ENCODE results near the gene WDR33.
"Not testable (repeated sequence)": the region's sequence is repeated elsewhere in the genome, so short reads cannot be mapped to it uniquely, and the experiment has no call there.

Gene WDR33

GRCh38 chr2:127810619-127811396 is at the start of gene WDR33:
TSS of gene WDR33 (minus strand) at chr2:127811171. CDS start at chr2:127770981, 40,190 bp downstream.
- peak; percentile 88 for DNase-seq

GRCh38 chr2:127860130-127860529 is 49.2 kb upstream of the WDR33 start:
- DNase-seq = no peak

GRCh38 chr2:127859712-127860085 is 48.7 kb upstream of the WDR33 start:
- no peak for DNase-seq

GRCh38 chr2:127857265-127857808 is 46.4 kb upstream of the WDR33 start:
- no peak for DNase-seq

DNA sequence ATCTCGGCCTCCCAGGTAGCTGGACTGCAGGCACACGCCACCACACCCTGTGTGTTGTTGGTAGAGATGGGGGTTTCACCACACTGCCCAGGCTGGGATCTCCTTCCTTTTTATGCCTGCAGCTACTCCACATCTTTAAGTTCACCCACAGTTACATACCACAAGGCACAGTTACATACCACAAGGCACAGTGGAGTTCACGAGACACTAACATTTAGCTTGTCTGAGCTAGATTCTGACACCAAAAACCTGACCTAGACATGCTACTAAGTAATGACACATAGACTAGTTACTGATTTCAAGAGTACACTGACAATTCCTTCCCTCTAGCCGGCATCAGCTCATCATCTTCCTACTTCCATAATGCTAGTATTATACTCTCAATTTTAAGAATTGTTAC is 42.7 kb upstream of the WDR33 start:
- DNase-seq = no peak

DNA sequence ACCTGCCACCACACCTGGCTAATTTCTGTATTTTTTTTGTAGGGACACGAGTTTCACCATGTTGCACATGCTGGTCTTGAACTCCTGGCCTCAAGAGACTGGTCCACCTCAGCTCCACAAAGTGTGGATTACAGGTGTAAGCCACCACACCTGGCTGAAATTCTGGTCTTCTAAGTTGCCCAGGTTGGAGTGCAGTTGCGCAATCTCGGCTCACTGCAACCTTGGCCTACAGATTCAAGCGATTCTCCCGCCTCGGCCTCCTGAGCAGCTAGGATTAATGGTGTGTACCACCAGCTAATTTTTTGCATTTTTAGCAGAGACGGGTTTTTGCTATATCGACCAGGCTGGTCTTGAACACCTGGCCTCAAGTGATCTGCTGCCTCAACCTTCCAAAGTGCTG is 41.4 kb upstream of the WDR33 start:
- DNase-seq = no peak

DNA sequence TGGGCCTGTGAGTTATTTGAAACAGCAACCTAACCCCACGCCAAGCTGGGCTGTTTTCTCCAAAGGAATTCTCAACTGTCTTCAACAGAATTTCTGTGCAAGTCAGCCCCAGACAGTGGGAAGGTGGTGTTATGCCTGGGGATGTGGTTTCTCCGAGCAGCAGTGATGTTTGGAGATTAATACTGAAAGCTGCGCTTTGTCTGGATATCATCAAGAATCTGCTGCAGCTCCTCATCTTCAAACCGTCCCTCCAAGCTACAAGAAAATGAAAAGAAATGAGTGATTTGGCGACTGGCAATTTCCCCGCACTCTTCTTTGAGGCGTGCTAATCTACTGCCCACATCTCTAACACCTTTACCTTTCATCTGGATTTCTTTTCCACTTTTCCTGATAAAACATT is 37.0 kb upstream of the WDR33 start:
- DNase-seq = no peak

GRCh38 chr2:127844973-127845372 is 34.0 kb upstream of the WDR33 start:
- no peak for DNase-seq

GRCh38 chr2:127843677-127844076 is 32.7 kb upstream of the WDR33 start:
- no peak for DNase-seq

- no peak for DNase-seq
Measured at GRCh38 chr2:127841466-127842178, 30.7 kb upstream of the WDR33 start.

GRCh38 chr2:127840893-127841292 is 29.9 kb upstream of the WDR33 start:
- DNase-seq = no peak

- DNase-seq = no peak
Measured at GRCh38 chr2:127834951-127835350, 24.0 kb upstream of the WDR33 start.

- DNase-seq = no peak
Measured at GRCh38 chr2:127829845-127830246, 18.9 kb upstream of the WDR33 start.

DNA sequence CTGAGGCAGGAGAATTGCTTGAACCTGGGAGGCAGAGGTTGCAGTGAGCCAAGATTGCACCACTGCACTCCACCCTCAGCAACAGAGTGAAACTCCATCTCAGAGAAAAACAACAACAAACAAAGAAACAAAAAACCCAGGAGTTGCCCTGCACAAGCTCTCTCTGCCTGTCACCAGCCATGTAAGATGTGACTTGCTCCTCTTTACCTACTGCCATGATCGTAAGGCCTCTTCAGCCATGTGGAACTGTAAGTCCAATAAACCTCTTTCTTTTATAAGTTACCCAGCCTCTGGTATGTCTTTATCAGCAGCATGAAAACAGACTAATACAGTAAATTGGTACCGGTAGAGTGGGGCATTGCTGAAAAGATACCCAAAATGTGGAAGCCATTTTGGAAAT is 15.7 kb upstream of the WDR33 start:
- DNase-seq = not testable (repeated sequence)

DNA sequence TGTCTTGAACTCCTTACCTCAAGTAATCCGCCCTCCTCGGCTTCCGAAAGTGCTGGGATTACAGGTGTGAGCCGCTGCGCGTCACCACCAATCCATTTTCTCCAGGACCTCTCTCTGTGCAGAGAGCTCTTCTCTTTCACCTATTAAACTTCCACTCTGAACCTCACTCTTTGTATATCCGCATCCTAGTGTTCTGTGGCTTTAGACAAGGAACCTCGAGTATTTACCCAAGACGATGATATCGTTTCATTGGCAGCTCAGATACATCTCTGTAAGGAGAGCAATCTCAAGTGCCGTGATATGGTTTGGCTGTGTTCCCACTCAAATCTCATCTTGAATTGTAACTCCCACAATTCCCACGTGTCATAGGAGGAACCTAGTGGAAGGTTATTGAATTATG is 15.1 kb upstream of the WDR33 start:
- DNase-seq = no peak

- DNase-seq = no peak
Measured at GRCh38 chr2:127820080-127820668, 9.2 kb upstream of the WDR33 start.

- DNase-seq = no peak
Measured at GRCh38 chr2:127818794-127819425, 7.9 kb upstream of the WDR33 start.

DNA sequence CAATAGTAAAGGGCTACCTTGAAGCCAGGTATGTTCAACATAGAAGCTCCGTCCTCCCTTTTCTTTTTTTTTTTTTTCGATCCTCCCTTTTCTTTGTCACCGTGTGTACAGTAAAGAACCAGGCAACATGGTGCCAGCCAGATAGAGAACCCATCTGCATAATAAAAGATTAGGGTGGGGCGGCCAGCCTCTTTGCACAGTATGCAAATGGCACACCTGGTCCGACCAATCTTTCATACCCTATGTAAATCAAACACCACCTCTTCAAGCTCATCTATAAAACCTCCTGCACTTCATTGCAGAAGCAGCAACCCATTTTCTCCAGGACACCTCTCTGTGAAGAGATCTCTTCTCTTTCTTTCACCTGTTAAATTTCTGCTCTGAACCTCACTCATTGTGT is 7.3 kb upstream of the WDR33 start:
- no peak for DNase-seq

GRCh38 chr2:127814677-127815076 is 3.7 kb upstream of the WDR33 start:
- no peak for DNase-seq

GRCh38 chr2:127812441-127812840 is 1.5 kb upstream of the WDR33 start:
- not testable (repeated sequence) for DNase-seq

DNA sequence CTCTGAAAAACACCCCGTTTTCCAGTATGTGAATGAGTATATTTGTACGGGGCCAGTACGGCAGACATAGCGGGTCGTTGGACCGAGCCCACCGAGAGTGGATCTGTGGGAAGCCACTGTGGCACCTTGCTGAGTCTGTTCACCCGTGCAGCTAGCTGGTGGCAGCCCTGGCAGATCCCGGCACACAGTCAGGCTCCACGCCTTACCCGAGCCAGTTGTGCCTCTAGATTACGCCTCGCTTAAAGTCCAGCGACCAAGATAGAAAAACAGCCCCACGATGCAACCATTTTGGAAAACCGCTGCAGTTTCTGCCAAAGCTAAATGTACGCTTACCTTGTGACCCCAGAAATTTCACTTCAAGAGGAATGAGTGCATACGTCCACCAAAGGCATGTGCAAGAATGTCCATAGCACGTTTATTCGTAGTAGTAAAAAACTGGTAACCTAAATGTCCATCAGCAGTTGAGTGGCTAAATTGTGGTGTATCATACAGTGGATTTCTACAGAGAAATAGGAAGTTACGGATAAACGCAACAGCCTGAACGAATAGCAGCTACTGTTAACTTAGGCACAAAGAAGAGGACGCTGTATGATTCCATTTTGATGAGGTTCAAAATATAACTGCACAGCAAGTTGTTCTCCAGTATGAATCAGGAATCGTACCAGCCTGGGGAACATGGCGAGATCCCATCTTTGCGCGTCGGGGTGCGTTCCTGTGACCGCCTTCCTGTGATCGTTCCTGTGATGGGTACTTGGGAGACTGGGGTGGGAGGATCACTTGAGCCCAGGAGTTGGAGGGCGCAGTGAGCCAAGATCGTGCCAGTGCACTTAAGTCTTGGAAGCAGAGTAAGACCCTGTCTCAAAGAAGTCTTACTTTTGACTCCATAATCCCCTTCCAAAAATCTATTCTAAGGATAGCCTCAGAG is 688 bp upstream of the WDR33 start:
- no peak for DNase-seq

DNA sequence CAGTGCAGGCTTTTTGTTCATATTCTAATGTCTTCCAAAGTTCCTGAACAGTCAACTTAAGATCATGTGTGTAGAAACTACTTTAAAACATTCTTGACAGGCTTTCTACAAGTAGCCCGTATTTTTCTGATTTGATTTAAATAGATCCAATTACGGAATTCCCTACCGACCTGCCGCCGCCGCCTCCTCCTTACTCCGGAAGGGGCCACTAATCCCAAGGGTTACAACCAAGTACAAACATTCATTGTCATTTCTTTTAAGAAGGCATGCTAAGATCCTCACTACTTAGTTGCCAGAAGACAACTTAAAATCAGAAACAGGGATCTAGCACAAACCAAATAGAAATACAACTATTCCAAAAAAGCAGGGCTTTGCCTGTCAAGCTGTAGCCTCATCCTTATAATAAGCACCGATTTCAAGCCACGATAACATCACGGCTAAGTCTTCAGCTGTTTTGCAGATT is 784 bp downstream of the WDR33 start:
- DNase-seq = no peak

Measured in NCI-H446 treated with DMSO at 0.1 percent for 48 hours (cell line).